GM18520 (cell line): Measurements from ENCODE around the gene FAH.

Experiments
- ATAC-seq: cut with Tn5 transposase; IDR thresholded peaks from one replicate; pipeline ENCODE4 v1.9.1; 2021; ENCODE audit not compliant: unreplicated experiment

FAH gene

GRCh38 chr15:80231371-80231770, 78.6 kb downstream of the FAH start:
- ATAC-seq = no peak

GRCh38 chr15:80233581-80233980, 80.8 kb downstream of the FAH start:
- ATAC-seq = no peak

- no peak for ATAC-seq
Measured at GRCh38 chr15:80234883-80235282, 82.1 kb downstream of the FAH start.
